ENCODE results near the gene C4A.

C4A gene

GRCh38 chr6:31969712-31970603 is 11.9 kb upstream of the C4A start:
- no peaks in the 10 kb centered on the region for H4K20me1 ChIP-seq (ENCODE audit: low read depth, low read length)
- H3K9me3 ChIP-seq (ENCODE audit: insufficient read depth, low read length), result no peaks in the 10 kb centered on the region
- peak overlapping the region; percentile 69; the same call in 1 of the 2 replicates for H3K9ac ChIP-seq (ENCODE audit: low read length)
- H3K9me2 ChIP-seq (replicated peaks; ENCODE audit: insufficient read depth, low read length), result no peaks in the 10 kb centered on the region
- H2AFZ ChIP-seq (ENCODE audit: low read depth, low read length, severe bottlenecking), result no peak overlapping the region
- no peak for TF ChIP-seq EZH2phosphoT487 (conservative IDR thresholded peaks at IDR 0.05; ENCODE audit: low read length)
- TF ChIP-seq, protein P1, sequence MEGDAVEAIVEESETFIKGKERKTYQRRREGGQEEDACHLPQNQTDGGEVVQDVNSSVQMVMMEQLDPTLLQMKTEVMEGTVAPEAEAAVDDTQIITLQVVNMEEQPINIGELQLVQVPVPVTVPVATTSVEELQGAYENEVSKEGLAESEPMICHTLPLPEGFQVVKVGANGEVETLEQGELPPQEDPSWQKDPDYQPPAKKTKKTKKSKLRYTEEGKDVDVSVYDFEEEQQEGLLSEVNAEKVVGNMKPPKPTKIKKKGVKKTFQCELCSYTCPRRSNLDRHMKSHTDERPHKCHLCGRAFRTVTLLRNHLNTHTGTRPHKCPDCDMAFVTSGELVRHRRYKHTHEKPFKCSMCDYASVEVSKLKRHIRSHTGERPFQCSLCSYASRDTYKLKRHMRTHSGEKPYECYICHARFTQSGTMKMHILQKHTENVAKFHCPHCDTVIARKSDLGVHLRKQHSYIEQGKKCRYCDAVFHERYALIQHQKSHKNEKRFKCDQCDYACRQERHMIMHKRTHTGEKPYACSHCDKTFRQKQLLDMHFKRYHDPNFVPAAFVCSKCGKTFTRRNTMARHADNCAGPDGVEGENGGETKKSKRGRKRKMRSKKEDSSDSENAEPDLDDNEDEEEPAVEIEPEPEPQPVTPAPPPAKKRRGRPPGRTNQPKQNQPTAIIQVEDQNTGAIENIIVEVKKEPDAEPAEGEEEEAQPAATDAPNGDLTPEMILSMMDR (IDR thresholded peaks at IDR 0.05; ENCODE audit: insufficient read depth, low read length, poor library complexity, severe bottlenecking), result no peak
- H3K79me2 ChIP-seq (ENCODE audit: insufficient read depth, low read length), result peaks cover 18% of the 10 kb centered on the region
- peaks cover 22% of the 10 kb centered on the region for H3F3A ChIP-seq (ENCODE audit: insufficient read depth)
- no peak overlapping the region for H3K27ac ChIP-seq (ENCODE audit: low read depth, low read length)
- H3K4me2 ChIP-seq (ENCODE audit: low read depth, low read length, poor library complexity, severe bottlenecking), result peak overlapping the region; percentile 79
- H3K27me3 ChIP-seq (ENCODE audit: low read length), result no peaks in the 10 kb centered on the region
- no peaks in the 10 kb centered on the region for H3K36me3 ChIP-seq (ENCODE audit: low read length)
- peak overlapping the region; percentile 80 for H3K4me3 ChIP-seq (ENCODE audit: insufficient read depth, low read length, poor library complexity, severe bottlenecking)

- H3F3A ChIP-seq (ENCODE audit: insufficient read depth), result peaks cover 22% of the 10 kb centered on the region
- H2AFZ ChIP-seq (ENCODE audit: low read depth, low read length, severe bottlenecking), result no peak overlapping the region
- H3K9me3 ChIP-seq (ENCODE audit: insufficient read depth, low read length), result no peaks in the 10 kb centered on the region
- H3K4me2 ChIP-seq (ENCODE audit: low read depth, low read length, poor library complexity, severe bottlenecking), result peak overlapping the region; percentile 79
- no peaks in the 10 kb centered on the region for H3K27me3 ChIP-seq (ENCODE audit: low read length)
- H3K4me3 ChIP-seq (ENCODE audit: insufficient read depth, low read length, poor library complexity, severe bottlenecking), result peak overlapping the region; percentile 80
- peak overlapping the region; percentile 79 for H3K27ac ChIP-seq (ENCODE audit: low read depth, low read length)
- TF ChIP-seq, protein P1 (IDR thresholded peaks at IDR 0.05; ENCODE audit: insufficient read depth, low read length, poor library complexity, severe bottlenecking), result no peak
- no peak for TF ChIP-seq EZH2phosphoT487 (conservative IDR thresholded peaks at IDR 0.05; ENCODE audit: low read length)
- no peaks in the 10 kb centered on the region for H4K20me1 ChIP-seq (ENCODE audit: low read depth, low read length)
- H3K9me2 ChIP-seq (replicated peaks; ENCODE audit: insufficient read depth, low read length), result no peaks in the 10 kb centered on the region
- H3K9ac ChIP-seq (ENCODE audit: low read length), result peak overlapping the region; percentile 69
- peaks cover 18% of the 10 kb centered on the region for H3K79me2 ChIP-seq (ENCODE audit: insufficient read depth, low read length)
- H3K36me3 ChIP-seq (ENCODE audit: low read length), result no peaks in the 10 kb centered on the region
These were observed 11.1 kb upstream of the C4A start for GRCh38 chr6:31970604-31971271.

DNA sequence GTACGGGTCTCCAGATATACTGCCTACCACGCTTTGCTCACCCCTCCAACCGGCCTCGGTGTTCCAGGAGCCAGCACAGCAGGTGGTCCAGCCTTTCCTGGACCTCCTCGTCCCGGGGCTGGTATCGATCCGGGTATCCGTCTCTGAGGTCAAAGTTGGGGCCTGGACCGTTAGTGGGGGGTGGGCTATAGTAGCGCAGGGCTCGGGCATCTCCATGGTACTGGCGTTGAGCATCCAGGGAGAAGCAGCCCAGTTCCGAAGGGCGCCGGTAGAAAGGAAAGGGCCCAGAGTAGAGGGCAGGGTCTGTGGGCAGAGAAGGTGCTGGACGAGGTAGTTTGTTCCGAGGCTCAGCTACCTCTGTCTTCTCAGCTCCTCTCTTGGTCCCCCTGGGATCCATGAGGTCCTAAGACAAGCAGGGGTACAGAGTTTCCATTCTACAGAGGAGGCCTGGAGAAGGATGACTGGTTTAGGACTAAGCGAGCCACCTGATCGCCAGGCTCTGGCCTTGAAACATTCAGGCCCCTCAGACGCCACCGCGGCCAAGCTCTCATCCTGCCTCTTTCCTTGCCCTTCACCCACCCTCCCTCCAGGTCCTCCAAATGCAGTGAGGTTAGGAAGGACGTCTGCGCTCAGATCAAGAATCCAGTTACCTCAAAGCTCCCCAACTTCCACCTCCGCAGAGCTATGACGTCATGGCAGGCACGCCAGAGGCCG is 10.4 kb upstream of the C4A start:
- Histone ChIP-seq H3K4me2 (ENCODE audit: low read depth, low read length, poor library complexity, severe bottlenecking) (peak overlapping the region; percentile 79), H3K9ac (ENCODE audit: low read length) (peak overlapping the region; percentile 69), H3K79me2 (ENCODE audit: insufficient read depth, low read length) (peaks cover 18% of the 10 kb centered on the region), H3K9me2 (replicated peaks; ENCODE audit: insufficient read depth, low read length) (no peaks in the 10 kb centered on the region), H3K27ac (ENCODE audit: low read depth, low read length) (peak overlapping the region; percentile 79), H2AFZ (ENCODE audit: low read depth, low read length, severe bottlenecking) (peak overlapping the region; percentile 74), H4K20me1 (ENCODE audit: low read depth, low read length) (no peaks in the 10 kb centered on the region), H3F3A (ENCODE audit: insufficient read depth) (peaks cover 22% of the 10 kb centered on the region), H3K27me3 (ENCODE audit: low read length) (no peaks in the 10 kb centered on the region), H3K4me3 (ENCODE audit: insufficient read depth, low read length, poor library complexity, severe bottlenecking) (peak overlapping the region; percentile 80), H3K36me3 (ENCODE audit: low read length) (no peaks in the 10 kb centered on the region), H3K9me3 (ENCODE audit: insufficient read depth, low read length) (no peaks in the 10 kb centered on the region)
- no peak for TF ChIP-seq EZH2phosphoT487 (conservative IDR thresholded peaks at IDR 0.05; ENCODE audit: low read length)
- TF ChIP-seq, protein P1 (IDR thresholded peaks at IDR 0.05; ENCODE audit: insufficient read depth, low read length, poor library complexity, severe bottlenecking), result no peak

All from SU-DHL-6 (cell line).